NCI-H510A (cell line): ENCODE results near the gene UTP3.
"Not testable (repeated sequence)": the region's sequence is repeated elsewhere in the genome, so short reads cannot be mapped to it uniquely, and the experiment has no call there.

Source experiments
- DNase-seq: peaks from one replicate; lab custom pipeline; 2025; lab: John Stamatoyannopoulos, UW

Gene UTP3

GRCh38 chr4:70682142-70682541 lies 6.2 kb upstream of the UTP3 start:
- not testable (repeated sequence) for DNase-seq

- DNase-seq, result no peak
These were observed 940 bp upstream of the UTP3 start for GRCh38 chr4:70687392-70687791.

- DNase-seq, result no peak
These were observed 481 bp downstream of the UTP3 start for GRCh38 chr4:70688795-70689231.

GRCh38 chr4:70691661-70692060 lies 3.3 kb downstream of the UTP3 start:
- DNase-seq, result no peak

GRCh38 chr4:70694633-70695032 lies 6.3 kb downstream of the UTP3 start:
- not testable (repeated sequence) for DNase-seq

GRCh38 chr4:70698435-70698834 lies 10.1 kb downstream of the UTP3 start:
- DNase-seq, result not testable (repeated sequence)

GRCh38 chr4:70700712-70701111 lies 12.4 kb downstream of the UTP3 start:
- no peak for DNase-seq

GRCh38 chr4:70701271-70701670 lies 12.9 kb downstream of the UTP3 start:
- DNase-seq, result no peak

- not testable (repeated sequence) for DNase-seq
These were observed 14.3 kb downstream of the UTP3 start for GRCh38 chr4:70702592-70702991.

GRCh38 chr4:70703619-70704214 lies 15.4 kb downstream of the UTP3 start:
- DNase-seq, result no peak

GRCh38 chr4:70704215-70704930 lies 16.0 kb downstream of the UTP3 start:
- peak; percentile 89 for DNase-seq

GRCh38 chr4:70704931-70705182 lies 16.5 kb downstream of the UTP3 start:
- DNase-seq, result no peak

GRCh38 chr4:70705183-70706043 lies 17.1 kb downstream of the UTP3 start:
- DNase-seq, result peak; percentile 66

GRCh38 chr4:70706044-70706461 lies 17.7 kb downstream of the UTP3 start:
- DNase-seq, result no peak

GRCh38 chr4:70706516-70706915 lies 18.2 kb downstream of the UTP3 start:
- no peak for DNase-seq

- peak; percentile 17 for DNase-seq
These were observed 21.4 kb downstream of the UTP3 start for GRCh38 chr4:70709611-70710205.

- no peak for DNase-seq
These were observed 23.3 kb downstream of the UTP3 start for GRCh38 chr4:70711599-70711998.

- DNase-seq, result no peak
These were observed 23.8 kb downstream of the UTP3 start for GRCh38 chr4:70712150-70712549.

GRCh38 chr4:70712604-70713452 lies 24.5 kb downstream of the UTP3 start:
- DNase-seq, result no peak

GRCh38 chr4:70713453-70714078 lies 25.2 kb downstream of the UTP3 start:
- DNase-seq, result no peak
